ENCODE measurements around the gene NGF.

- no peak for TF ChIP-seq POLR2A (IDR thresholded peaks at IDR 0.05)
- TF ChIP-seq CTCF (IDR thresholded peaks at IDR 0.05): no peak
Measured at GRCh38 chr1:115365738-115366137, 27.7 kb upstream of the NGF start.

Data from lower leg skin (tissue), 3 donors.